Heart right ventricle (tissue), 16 donors: ENCODE data around the gene PPIL1. TPM values are rescaled to one million over a fixed set of nuclear protein-coding genes. Genes with fewer than 3 reads are reported as not detected.
A peak's percentile ranks its signal among the peaks of the same experiment; 100 is the strongest.
"Not testable (repeated sequence)": the region's sequence is repeated elsewhere in the genome, so short reads cannot be mapped to it uniquely, and the experiment has no call there.

Experiments used
- ATAC-seq, 8 donors: fragments of 200-7000 bp; cut with Tn5 transposase; one replicate each; pipeline ENCODE4 v1.9.1; 2020; ENCODE audit warnings: mild to moderate bottlenecking in 8 of 8, moderate library complexity in 8 of 8, moderate number of reproducible peaks in 1 of 8
- DNase-seq, 2 donors: peaks; one replicate each; pipeline ENCODE4 v3.0.0-alpha.2; 2020
- H3K27ac ChIP-seq, 10 donors: fragments of 200-600 bp; sonication (generic) in 2 of 10; one replicate each; pipeline versions ENCODE4 v1.5.0 to v1.8.0; 2020 to 2022; ENCODE audit warnings: mild to moderate bottlenecking in 3 of 10
- H3K27me3 ChIP-seq, 7 donors: fragments of 200-600 bp; one replicate each; pipeline ENCODE4 v1.8.0; 2021 to 2022; ENCODE audit warnings: mild to moderate bottlenecking in 2 of 7
- H3K36me3 ChIP-seq, 9 donors: fragments of 200-600 bp; sonication (generic) in 1 of 9; one replicate each; pipeline versions ENCODE4 v1.5.0 to v1.8.0; 2020 to 2022; ENCODE audit warnings: mild to moderate bottlenecking in 2 of 9
- H3K4me1 ChIP-seq, 9 donors: fragments of 200-600 bp; sonication (generic) in 1 of 9; one replicate each; pipeline versions ENCODE4 v1.5.0 to v1.8.0; 2020 to 2022; ENCODE audit warnings: mild to moderate bottlenecking in 4 of 9
- H3K4me3 ChIP-seq, 10 donors: fragments of 200-600 bp; sonication (generic) in 2 of 10; one replicate each; pipeline versions ENCODE4 v1.5.0 to v1.8.0; 2020 to 2022; ENCODE audit warnings: mild to moderate bottlenecking in 7 of 10, moderate library complexity in 2 of 10
- H3K9me3 ChIP-seq, 11 donors: fragments of 200-600 bp in 10 of 11; sonication (generic) in 2 of 11; one replicate each; pipeline versions ENCODE4 v1.5.0 to v1.8.0; 2013 to 2022; ENCODE audit warnings: mild to moderate bottlenecking in 2 of 11, control low read depth in 1 of 11, moderate library complexity in 1 of 11
- WGBS, 2 donors: extraction: QIAGEN DNeasy Blood & Tissue Kit; methylation state at CpG; one replicate each; pipeline ENCODE4 v1.1.7; 2013; ENCODE audit warnings: inconsistent platforms in 1 of 2; 5-methylcytosine and 5-hydroxymethylcytosine counted together
- intact Hi-C, 10 donors: fragments of 100-400 bp; cut with DNase I; formaldehyde crosslinking; loops; one replicate each; pipeline versions ENCODE4 v1.11.1 to v1.14.2; 2022
- polyA plus RNA-seq, 2 donors: library from polyadenylated mRNA; stranded (reverse); fragments of 200-250 nt; gene quantifications; one replicate each; pipeline ENCODE4 v1.2.3, GENCODE V29; 2013
- total RNA-seq, 10 donors: library from RNA; stranded (reverse); fragmentation: NEBNext Ultra II Directional in 3 of 10; extraction: Animal tissue kit (Norgen Biotek cat#: 25700) in 3 of 10; gene quantifications; one replicate each; pipeline versions ENCODE4 v1.2.1 to v1.2.4, GENCODE V29; 2021 to 2023
- TF ChIP-seq, protein P1 (sequence below), 9 donors: fragments of 200-600 bp; sonication (generic) in 2 of 9; IDR thresholded peaks; one replicate each; pipeline versions ENCODE4 v1.5.0 to v1.8.0; 2021 to 2022; ENCODE audit warnings: antibody characterized with exemption in 9 of 9, mild to moderate bottlenecking in 5 of 9, moderate library complexity in 1 of 9
- donor health status: Arrhythmogenic right ventricular cardiomyopathy.
- donor health status: ischemic (EF 13 %, LVEDD 7.1; RV severe dilation, severe dysfunction).
- donor health status: healthy with polysubstance abuse.
- donor health status: DM: no; HTN: yes; CAD: no.
- donor health status: DM: no; HTN: no; CAD: no.
- donor health status: ischemic (EF 25% LVEDD 6.9; RV normal size, moderate dysfunction).
- donor health status: ischemic (EF 25% LVEDD 5.7; RV mildly dilated, moderate dysfunction).
- donor health status: healthy.
- donor health status: DM: yes; HTN: yes; CAD: no.
- donor health status: Ischemic cardiomyopathy.
- donor health status: ischemic (EF 35%, LVEDD 5.7; RV mildly dilated, moderate dysfunction).
- donor health status: nonischemic (EF 11% LVEDD 7.7; RV severe dilation, severe dysfunction).
- donor health status: DM: yes; HTN: yes; CAD: no.
- donor health status: PGD.
- donor health status: ischemic (EF 29% LVEDD 5.4; RV normal size, mild dysfunction).
- donor health status: nonischemic (EF 23%, LVEDD 6.1; RV moderate dilation, normal function).

The PPIL1 gene
- total and polyA plus RNA-seq, 12 donors: 21.1 to 106 (median 48.4) TPM

GRCh38 chr6:36813526-36813925 is 61.1 kb downstream of the PPIL1 start:
- ATAC-seq (no peak), DNase-seq (no peak)
- Histone ChIP-seq H3K4me1 (peaks cover 0 to 13% (median 0%) of the 10 kb centered on the region in 9 donors), H3K27me3 (no peaks in the 10 kb centered on the region), H3K9me3 (no peaks in the 10 kb centered on the region), H3K27ac (no peak overlapping the region), H3K36me3 (no peaks in the 10 kb centered on the region), H3K4me3 (no peak overlapping the region)
- WGBS, 2 donors: 81% methylated on average over 3 of the region's 3 CpGs
- intact Hi-C loops: no loop called here
- TF ChIP-seq, protein P1, sequence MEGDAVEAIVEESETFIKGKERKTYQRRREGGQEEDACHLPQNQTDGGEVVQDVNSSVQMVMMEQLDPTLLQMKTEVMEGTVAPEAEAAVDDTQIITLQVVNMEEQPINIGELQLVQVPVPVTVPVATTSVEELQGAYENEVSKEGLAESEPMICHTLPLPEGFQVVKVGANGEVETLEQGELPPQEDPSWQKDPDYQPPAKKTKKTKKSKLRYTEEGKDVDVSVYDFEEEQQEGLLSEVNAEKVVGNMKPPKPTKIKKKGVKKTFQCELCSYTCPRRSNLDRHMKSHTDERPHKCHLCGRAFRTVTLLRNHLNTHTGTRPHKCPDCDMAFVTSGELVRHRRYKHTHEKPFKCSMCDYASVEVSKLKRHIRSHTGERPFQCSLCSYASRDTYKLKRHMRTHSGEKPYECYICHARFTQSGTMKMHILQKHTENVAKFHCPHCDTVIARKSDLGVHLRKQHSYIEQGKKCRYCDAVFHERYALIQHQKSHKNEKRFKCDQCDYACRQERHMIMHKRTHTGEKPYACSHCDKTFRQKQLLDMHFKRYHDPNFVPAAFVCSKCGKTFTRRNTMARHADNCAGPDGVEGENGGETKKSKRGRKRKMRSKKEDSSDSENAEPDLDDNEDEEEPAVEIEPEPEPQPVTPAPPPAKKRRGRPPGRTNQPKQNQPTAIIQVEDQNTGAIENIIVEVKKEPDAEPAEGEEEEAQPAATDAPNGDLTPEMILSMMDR (IDR thresholded peaks at IDR 0.05): no peak

GRCh38 chr6:36813047-36813446 is 61.6 kb downstream of the PPIL1 start:
- ATAC-seq, H3K4me3 ChIP-seq, intact Hi-C loops, DNase-seq, H3K9me3 ChIP-seq, H3K27ac ChIP-seq, H3K27me3 ChIP-seq, H3K36me3 ChIP-seq: not testable (repeated sequence)
- H3K4me1 ChIP-seq: peaks cover 0 to 13% (median 0%) of the 10 kb centered on the region in 9 donors
- 94 to 95% methylated on average over 3 of the region's 3 CpGs for WGBS, 2 donors

- no peaks in the 10 kb centered on the region for H3K27me3 ChIP-seq
- ATAC-seq (peak in 4 of 8 donors; percentile 1 to 40 (median 18)), DNase-seq (no peak)
- 80 to 82% methylated on average over 16 of the region's 16 CpGs for WGBS, 2 donors
- peaks cover 0 to 16% (median 0%) of the 10 kb centered on the region in 9 donors for H3K4me1 ChIP-seq
- no peak overlapping the region for H3K4me3 ChIP-seq
- H3K27ac ChIP-seq: peak overlapping the region in 3 of 10 donors; percentile 7 to 34 (median 31)
- no peaks in the 10 kb centered on the region for H3K36me3 ChIP-seq
- intact Hi-C loops: no loop called here
- no peaks in the 10 kb centered on the region for H3K9me3 ChIP-seq
- TF ChIP-seq, protein P1 (IDR thresholded peaks at IDR 0.05): peak in 4 of 9 donors; percentile 8 to 28 (median 16)
Observed at GRCh38 chr6:36809941-36810803, 64.4 kb downstream of the PPIL1 start.

DNA sequence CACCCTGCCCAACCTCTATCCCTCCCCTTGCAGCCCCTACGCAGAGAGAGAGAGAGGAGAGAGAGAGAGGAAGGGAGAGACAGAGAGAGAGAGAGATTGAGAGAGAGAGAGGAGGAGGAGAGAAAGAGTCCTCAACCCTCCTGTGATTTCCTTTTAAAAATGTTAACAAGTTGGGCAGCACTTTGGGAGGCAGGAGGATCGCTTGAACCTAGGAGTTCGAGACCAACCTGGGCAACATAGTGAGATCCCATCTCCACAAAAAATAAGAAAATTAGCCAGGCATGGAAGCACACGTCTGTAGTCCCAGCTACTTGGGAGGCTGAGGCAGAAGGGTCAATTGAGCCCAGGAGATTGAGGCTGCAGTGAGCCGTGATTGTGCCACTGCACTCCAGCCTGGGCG is 65.4 kb downstream of the PPIL1 start:
- H3K4me3 ChIP-seq: no peak overlapping the region
- no peaks in the 10 kb centered on the region for H3K36me3 ChIP-seq
- DNase-seq (no peak), ATAC-seq (no peak)
- peaks cover 0 to 22% (median 0%) of the 10 kb centered on the region in 9 donors for H3K4me1 ChIP-seq
- TF ChIP-seq, protein P1 (IDR thresholded peaks at IDR 0.05): no peak
- no peaks in the 10 kb centered on the region for H3K9me3 ChIP-seq
- intact Hi-C loops: no loop called here
- WGBS, 2 donors: 94 to 98% methylated on average over 6 of the region's 6 CpGs
- H3K27me3 ChIP-seq: no peaks in the 10 kb centered on the region
- no peak overlapping the region for H3K27ac ChIP-seq

DNA sequence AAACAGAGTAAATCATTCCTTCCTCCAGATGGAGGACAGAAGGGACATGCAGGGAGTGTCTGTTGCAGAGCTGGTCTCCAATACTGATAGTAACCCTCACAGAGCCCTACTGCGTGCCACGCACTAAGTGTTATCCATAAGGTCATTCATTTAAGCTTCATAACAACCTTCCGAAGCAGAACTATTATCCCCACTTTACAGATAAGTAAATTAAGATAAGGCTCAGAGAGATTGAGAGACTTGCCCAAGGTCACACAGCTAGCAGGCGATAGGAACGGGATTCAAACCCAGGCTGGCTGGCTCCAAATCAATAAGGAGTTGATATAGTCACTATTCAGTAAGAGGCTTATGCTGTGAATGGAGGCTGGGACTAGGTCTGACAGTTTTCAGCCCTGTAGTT is 66.0 kb downstream of the PPIL1 start:
- intact Hi-C loops: no loop called here
- 85 to 94% methylated on average over 5 of the region's 5 CpGs for WGBS, 2 donors
- H3K27me3 ChIP-seq: no peaks in the 10 kb centered on the region
- H3K4me3 ChIP-seq: no peak overlapping the region
- no peak overlapping the region for H3K27ac ChIP-seq
- DNase-seq: no peak
- TF ChIP-seq, protein P1 (IDR thresholded peaks at IDR 0.05): no peak
- peak in 1 of 8 donors; percentile 0 for ATAC-seq
- H3K4me1 ChIP-seq: peaks cover 0 to 22% (median 0%) of the 10 kb centered on the region in 9 donors
- H3K9me3 ChIP-seq: no peaks in the 10 kb centered on the region
- no peaks in the 10 kb centered on the region for H3K36me3 ChIP-seq
